ENCODE data around the gene GABRR2. TPM values are rescaled to one million over a fixed set of nuclear protein-coding genes. Genes with fewer than 3 reads are reported as not detected.

Gene GABRR2
- total and polyA plus RNA-seq, 2 of the 4 experiments (the other 2 are of a cell fraction), result 0.26 TPM; not detected in 1

DNA sequence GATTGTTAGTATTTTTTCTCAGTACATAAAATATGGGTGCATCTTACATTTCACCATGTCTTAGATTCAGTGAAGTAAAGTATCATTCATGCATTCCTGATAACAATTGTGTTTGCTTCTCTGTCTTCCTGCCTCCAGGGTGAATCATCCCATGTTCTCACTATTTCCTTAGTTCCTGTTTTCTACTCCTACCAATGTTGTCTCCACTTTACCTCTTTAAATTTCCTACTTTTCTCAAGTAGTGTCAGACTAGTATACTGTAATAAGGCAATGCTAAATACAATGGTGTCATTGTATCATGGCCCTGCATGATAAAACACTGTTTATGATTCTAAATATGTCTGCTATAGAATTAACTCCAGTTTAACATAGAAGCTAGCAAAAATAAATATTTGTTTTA, 60.5 kb downstream of the GABRR2 start:
- intact Hi-C loops (cut with micrococcal nuclease), result no loop called here

More for the DNA sequence above, 60.5 kb downstream of the GABRR2 start:
- Histone ChIP-seq H2BK15ac (ENCODE audit: low read depth, low read length) (no peak overlapping the region), H2BK20ac (ENCODE audit: low read depth, low read length) (no peak overlapping the region), H3K4ac (ENCODE audit: low read depth, low read length) (no peak overlapping the region), H2AK9ac (replicated peaks; ENCODE audit: low read depth, low read length, poor library complexity) (no peak overlapping the region), H3K14ac (replicated peaks; ENCODE audit: low read depth, low read length) (no peak overlapping the region), H3K79me1 (ENCODE audit: low read depth in 1 of 2, low read length in 2 of 2) (no peaks in the 10 kb centered on the region), H3K4me3 (ENCODE audit: insufficient read depth, low read depth, low read length) (no peak overlapping the region), H3K27ac (ENCODE audit: insufficient read depth, low read length) (no peak overlapping the region), H3K36me3 (ENCODE audit: control insufficient read depth, insufficient read depth, low read length) (no peaks in the 10 kb centered on the region), H3K4me2 (ENCODE audit: low read depth, low read length) (no peak overlapping the region), H2AFZ (replicated peaks; ENCODE audit: low read length, poor library complexity) (no peak overlapping the region), H4K91ac (ENCODE audit: insufficient read depth, low read depth, low read length) (no peak overlapping the region), H4K5ac (ENCODE audit: low read depth, low read length) (no peak overlapping the region), H3K56ac (ENCODE audit: extremely low read depth, insufficient read depth, low read length) (no peak overlapping the region), H3K9me3 (ENCODE audit: control insufficient read depth, insufficient read depth, low read length) (no peaks in the 10 kb centered on the region), H3K4me1 (ENCODE audit: control insufficient read depth, insufficient read depth, low read length) (no peaks in the 10 kb centered on the region), H3K27me3 (ENCODE audit: control insufficient read depth, insufficient read depth, low read length) (peaks cover 5% of the 10 kb centered on the region), H2BK5ac (ENCODE audit: low read depth, low read length, poor library complexity, severe bottlenecking) (no peak overlapping the region), H3K23ac (ENCODE audit: low read depth, low read length) (no peak overlapping the region), H4K20me1 (ENCODE audit: insufficient read depth, low read length) (no peaks in the 10 kb centered on the region), H4K8ac (ENCODE audit: low read depth in 2 of 2, low read length in 2 of 2) (no peak overlapping the region), H3K9me1 (ENCODE audit: insufficient read depth, low read length) (no peaks in the 10 kb centered on the region), H2AK5ac (ENCODE audit: low read depth, low read length) (no peak overlapping the region), H3K18ac (ENCODE audit: low read depth, low read length) (no peak overlapping the region), H2BK120ac (ENCODE audit: low read depth, low read length) (no peak overlapping the region), H3K9ac (ENCODE audit: low read depth, low read length) (no peak overlapping the region)
- POLR2A ChIA-PET (ENCODE audit: unreplicated experiment), result no interaction called here
- TF ChIP-seq RAD21 (IDR thresholded peaks at IDR 0.05; ENCODE audit: low read length) (no peak), MXI1 (IDR thresholded peaks at IDR 0.05; ENCODE audit: borderline replicate concordance, low read depth, low read length) (no peak), NFE2L2 (IDR thresholded peaks at IDR 0.05; ENCODE audit: low read depth, low read length) (no peak), FOS (IDR thresholded peaks at IDR 0.05; ENCODE audit: low read depth, low read length) (no peak), CEBPB (IDR thresholded peaks at IDR 0.05; ENCODE audit: low read depth, low read length) (no peak), CTCF (conservative IDR thresholded peaks at IDR 0.05; ENCODE audit: low read depth, low read length) (no peak), SMC3 (IDR thresholded peaks at IDR 0.05; ENCODE audit: low read depth, low read length) (no peak), CHD1 (IDR thresholded peaks at IDR 0.05; ENCODE audit: low read depth, low read length) (no peak), RCOR1 (IDR thresholded peaks at IDR 0.05; ENCODE audit: insufficient replicate concordance, low read length) (no peak), BHLHE40 (IDR thresholded peaks at IDR 0.05; ENCODE audit: low read depth, low read length) (no peak), MAFK (IDR thresholded peaks at IDR 0.05; ENCODE audit: low read depth, low read length) (no peak), MAZ (IDR thresholded peaks at IDR 0.05; ENCODE audit: borderline replicate concordance, low read depth, low read length) (no peak), RFX5 (IDR thresholded peaks at IDR 0.05; ENCODE audit: low read depth, low read length) (no peak), POLR2A (IDR thresholded peaks at IDR 0.05; ENCODE audit: low read depth, low read length) (no peak)
- TF ChIP-seq, protein P1, sequence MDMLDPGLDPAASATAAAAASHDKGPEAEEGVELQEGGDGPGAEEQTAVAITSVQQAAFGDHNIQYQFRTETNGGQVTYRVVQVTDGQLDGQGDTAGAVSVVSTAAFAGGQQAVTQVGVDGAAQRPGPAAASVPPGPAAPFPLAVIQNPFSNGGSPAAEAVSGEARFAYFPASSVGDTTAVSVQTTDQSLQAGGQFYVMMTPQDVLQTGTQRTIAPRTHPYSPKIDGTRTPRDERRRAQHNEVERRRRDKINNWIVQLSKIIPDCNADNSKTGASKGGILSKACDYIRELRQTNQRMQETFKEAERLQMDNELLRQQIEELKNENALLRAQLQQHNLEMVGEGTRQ (IDR thresholded peaks at IDR 0.05; ENCODE audit: low read depth, low read length), result no peak
- TF ChIP-seq, protein P2, sequence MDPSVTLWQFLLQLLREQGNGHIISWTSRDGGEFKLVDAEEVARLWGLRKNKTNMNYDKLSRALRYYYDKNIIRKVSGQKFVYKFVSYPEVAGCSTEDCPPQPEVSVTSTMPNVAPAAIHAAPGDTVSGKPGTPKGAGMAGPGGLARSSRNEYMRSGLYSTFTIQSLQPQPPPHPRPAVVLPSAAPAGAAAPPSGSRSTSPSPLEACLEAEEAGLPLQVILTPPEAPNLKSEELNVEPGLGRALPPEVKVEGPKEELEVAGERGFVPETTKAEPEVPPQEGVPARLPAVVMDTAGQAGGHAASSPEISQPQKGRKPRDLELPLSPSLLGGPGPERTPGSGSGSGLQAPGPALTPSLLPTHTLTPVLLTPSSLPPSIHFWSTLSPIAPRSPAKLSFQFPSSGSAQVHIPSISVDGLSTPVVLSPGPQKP (IDR thresholded peaks at IDR 0.05; ENCODE audit: borderline replicate concordance, low read depth, low read length), result no peak
- no TSS peak for BruUV-seq (replicated peaks)
- dilution Hi-C loops (cut with HindIII; ENCODE audit: low sequenced_read_pairs, unreplicated experiment), result no loop called here
- CTCF ChIA-PET, result no interaction called here
- ATAC-seq (ENCODE audit: low read depth) (no peak), DNase-seq (no peak)
- in situ Hi-C loops (cut with MboI; ENCODE audit: low sequenced_read_pairs), result no loop called here

All from IMR-90 (cell line).